HEK293 (cell line): Measurements from ENCODE around the gene ARHGAP15.

Experiments used
- CTCF ChIA-PET: fragments of 350-600 bp; formaldehyde crosslinking; extraction: SDS; loops from one replicate; lab custom pipeline; 2021; ENCODE audit warnings: antibody characterized with exemption; lab: Yijun Ruan, JAX
- POLR2A ChIA-PET: fragments of 300-600 bp; formaldehyde crosslinking; extraction: SDS; loops from one replicate; lab custom pipeline; 2020; ENCODE audit warnings: antibody characterized with exemption, inconsistent platforms; lab: Yijun Ruan, JAX
- H3K27ac ChIP-seq: fragments of 200-500 bp; sonication (Bioruptor generic); 2 replicates; pipeline ENCODE4 v1.5.1; 2014; ENCODE audit warnings: low read depth, low read length, control low read depth, inconsistent platforms; ENCODE audit errors: extremely low read depth
- H3K36me3 ChIP-seq, 2 experiments: fragments of 200-500 bp in 1 of 2; sonication (Bioruptor generic) in 1 of 2; 1 replicate in 1 of 2; 2 replicates in 1 of 2; pipeline ENCODE4 v1.5.1; 2014 to 2017; ENCODE audit warnings: inconsistent platforms in 2 of 2, low read length in 2 of 2; ENCODE audit not compliant: control insufficient read depth in 2 of 2, insufficient read depth in 1 of 2
- H3K4me1 ChIP-seq: fragments of 200-500 bp; sonication (Bioruptor generic); 2 replicates; pipeline ENCODE4 v1.5.1; 2014; ENCODE audit warnings: mild to moderate bottlenecking, low read length, inconsistent platforms; ENCODE audit not compliant: control insufficient read depth, insufficient read depth
- H3K4me3 ChIP-seq: 2 replicates; pipeline ENCODE4 v1.5.1; 2011; ENCODE audit warnings: low read depth, mild to moderate bottlenecking, control low read depth, low read length, moderate library complexity
- H3K9me3 ChIP-seq: fragments of 200-500 bp; sonication (Bioruptor generic); 2 replicates; pipeline ENCODE4 v1.5.1; 2014; ENCODE audit warnings: low read depth, low read length, inconsistent platforms; ENCODE audit not compliant: control insufficient read depth, insufficient read depth
- ATF2 ChIP-seq: fragments of 450-650 bp; formaldehyde crosslinking; IDR thresholded peaks from 2 replicates; pipeline ENCODE4 v1.5.1; 2016; ENCODE audit warnings: missing biosample characterization, missing genetic modification characterization, low read depth
- GLIS1 ChIP-seq: fragments of 450-650 bp; formaldehyde crosslinking; IDR thresholded peaks from 2 replicates; pipeline ENCODE4 v1.5.1; 2016; ENCODE audit warnings: missing biosample characterization, missing genetic modification characterization
- KLF8 ChIP-seq: fragments of 450-650 bp; formaldehyde crosslinking; IDR thresholded peaks from 2 replicates; pipeline ENCODE4 v1.5.1; 2016; ENCODE audit warnings: missing biosample characterization, missing genetic modification characterization
- PATZ1 ChIP-seq: fragments of 450-650 bp; formaldehyde crosslinking; IDR thresholded peaks from 2 replicates; pipeline ENCODE4 v1.5.1; 2016; ENCODE audit warnings: missing biosample characterization, missing genetic modification characterization
- SALL2 ChIP-seq: fragments of 450-650 bp; formaldehyde crosslinking; IDR thresholded peaks from 2 replicates; pipeline ENCODE4 v1.5.0; 2017; ENCODE audit warnings: missing biosample characterization, mild to moderate bottlenecking, missing genetic modification characterization, borderline replicate concordance
- TRIM28 ChIP-seq: IDR thresholded peaks from 2 replicates; pipeline ENCODE4 v1.6.1; 2011; ENCODE audit warnings: low read length, control low read depth, borderline replicate concordance
- ZBTB11 ChIP-seq: fragments of 450-650 bp; formaldehyde crosslinking; conservative IDR thresholded peaks from 2 replicates; pipeline ENCODE4 v1.5.1; 2016; ENCODE audit warnings: low read depth, missing biosample characterization, missing genetic modification characterization
- ZNF366 ChIP-seq: fragments of 450-650 bp; formaldehyde crosslinking; conservative IDR thresholded peaks from 2 replicates; pipeline ENCODE4 v1.5.1; 2016; ENCODE audit warnings: missing biosample characterization, missing genetic modification characterization
- ZNF37A ChIP-seq: fragments of 450-650 bp; IDR thresholded peaks from 2 replicates; pipeline ENCODE4 v1.5.1; 2018; ENCODE audit warnings: missing biosample characterization, missing genetic modification characterization
- ZNF423 ChIP-seq: fragments of 450-650 bp; formaldehyde crosslinking; IDR thresholded peaks from 2 replicates; pipeline ENCODE4 v1.5.1; 2016; ENCODE audit warnings: missing biosample characterization, missing genetic modification characterization
- ZNF510 ChIP-seq: fragments of 450-650 bp; formaldehyde crosslinking; IDR thresholded peaks from 2 replicates; pipeline ENCODE4 v1.5.1; 2018; ENCODE audit warnings: mild to moderate bottlenecking, missing genetic modification characterization, missing biosample characterization; ENCODE audit not compliant: insufficient replicate concordance
- ZNF558 ChIP-seq: fragments of 450-650 bp; formaldehyde crosslinking; IDR thresholded peaks from 2 replicates; pipeline ENCODE4 v1.5.1; 2016; ENCODE audit warnings: missing biosample characterization, missing genetic modification characterization
- ZNF571 ChIP-seq: fragments of 450-650 bp; formaldehyde crosslinking; IDR thresholded peaks from 2 replicates; pipeline ENCODE4 v1.5.0; 2017; ENCODE audit warnings: missing biosample characterization, missing genetic modification characterization
- ZNF639 ChIP-seq: fragments of 450-650 bp; formaldehyde crosslinking; IDR thresholded peaks from 2 replicates; pipeline ENCODE4 v1.5.1; 2016; ENCODE audit warnings: missing biosample characterization, missing genetic modification characterization
- ZNF658 ChIP-seq: fragments of 450-650 bp; formaldehyde crosslinking; IDR thresholded peaks from 2 replicates; pipeline ENCODE4; 2016; ENCODE audit warnings: missing biosample characterization, missing genetic modification characterization
- ZNF707 ChIP-seq: fragments of 450-650 bp; formaldehyde crosslinking; IDR thresholded peaks from 2 replicates; pipeline ENCODE4 v1.5.1; 2016; ENCODE audit warnings: missing biosample characterization, missing genetic modification characterization

Gene ARHGAP15

GRCh38 chr2:143559147-143559546 is 429.9 kb downstream of the ARHGAP15 start:
- no peaks in the 10 kb centered on the region for H3K9me3 ChIP-seq
- H3K36me3 ChIP-seq = no peaks in the 10 kb centered on the region
- POLR2A ChIA-PET = no interaction called here
- CTCF ChIA-PET = interaction anchor here (0.8 kb wide), 1 partner anchor 570 kb away, joined by 3 read pairs; no protein-coding TSS in a partner anchor
- no peak overlapping the region for H3K27ac ChIP-seq
- H3K4me3 ChIP-seq = no peak overlapping the region
- no peak for TF ChIP-seq KLF8
- TF ChIP-seq, all 188 proteins: peak for 0
- no peaks in the 10 kb centered on the region for H3K4me1 ChIP-seq

GRCh38 chr2:143560724-143561123 is 431.5 kb downstream of the ARHGAP15 start:
- TF ChIP-seq ZNF658 (tag by site-specific recombination) = no peak
- TF ChIP-seq ZBTB11 (tag by site-specific recombination) = no peak
- TF ChIP-seq ZNF366 (tag by site-specific recombination) = no peak
- no peak for TF ChIP-seq ZNF571 (tag by site-specific recombination)
- TF ChIP-seq ZNF558 = no peak
- TF ChIP-seq ATF2 (tag by site-specific recombination) = no peak
- TF ChIP-seq, all 188 proteins: peak for 0
- CTCF ChIA-PET = interaction anchor here (0.6 to 0.7 kb wide), 2 partner anchors 69 to 72 kb away, joined by 4 to 5 read pairs; no protein-coding TSS in a partner anchor

GRCh38 chr2:143564419-143564818 is 435.2 kb downstream of the ARHGAP15 start:
- CTCF ChIA-PET = interaction anchor here (0.6 kb wide), 1 partner anchor 301 kb away, joined by 3 read pairs; no protein-coding TSS in a partner anchor
- POLR2A ChIA-PET = no interaction called here
- TF ChIP-seq ZNF639 (tag by site-specific recombination) = no peak
- no peak for TF ChIP-seq ZNF423
- no peak for TF ChIP-seq ZNF37A (tag by site-specific recombination)
- TF ChIP-seq ZNF707 (tag by site-specific recombination) = no peak
- no peak for TF ChIP-seq TRIM28
- no peak for TF ChIP-seq PATZ1 (tag by site-specific recombination)
- no peak for TF ChIP-seq SALL2
- TF ChIP-seq ZNF510 = no peak
- no peak for TF ChIP-seq GLIS1 (tag by site-specific recombination)
- TF ChIP-seq, all 188 proteins: peak for 0

More at GRCh38 chr2:143560724-143561123, 431.5 kb downstream of the ARHGAP15 start:
- no peaks in the 10 kb centered on the region for H3K9me3 ChIP-seq
- H3K4me1 ChIP-seq = no peaks in the 10 kb centered on the region
- no peak overlapping the region for H3K27ac ChIP-seq
- no peak overlapping the region for H3K4me3 ChIP-seq
- H3K36me3 ChIP-seq = no peaks in the 10 kb centered on the region
- POLR2A ChIA-PET = no interaction called here

More at GRCh38 chr2:143564419-143564818, 435.2 kb downstream of the ARHGAP15 start:
- no peaks in the 10 kb centered on the region for H3K4me1 ChIP-seq
- H3K36me3 ChIP-seq = no peaks in the 10 kb centered on the region
- no peaks in the 10 kb centered on the region for H3K9me3 ChIP-seq
- no peak overlapping the region for H3K4me3 ChIP-seq
- no peak overlapping the region for H3K27ac ChIP-seq
